ENCODE measurements around the gene MALRD1. TPM values are rescaled to one million over a fixed set of nuclear protein-coding genes. Genes with fewer than 3 reads are reported as not detected.

Gene MALRD1
- total RNA-seq, 2 experiments from 2014 or later: not detected

DNA sequence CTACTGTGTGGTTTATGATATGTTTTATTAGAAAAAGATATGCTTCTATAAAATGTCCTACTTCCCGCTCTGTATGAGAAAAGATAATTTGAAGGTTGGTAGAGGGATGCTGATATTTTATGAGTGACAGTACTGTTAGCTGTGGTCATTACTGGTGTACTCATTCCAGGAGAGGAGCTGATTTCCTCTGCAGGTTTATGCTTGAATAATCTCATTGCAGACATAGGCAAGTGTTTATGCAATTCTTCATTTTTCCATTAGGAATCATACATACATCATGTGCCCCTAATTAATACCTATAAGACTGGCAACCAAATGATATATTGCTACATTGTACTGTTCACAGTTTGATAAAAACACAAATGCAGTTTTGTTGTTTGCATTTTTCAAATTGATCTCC is 269.4 kb downstream of the MALRD1 start:
- DNase-seq (no peak), ATAC-seq (ENCODE audit: poor library complexity) (no peak)
- no peak for TF ChIP-seq CTCF (IDR thresholded peaks at IDR 0.05)
- Histone ChIP-seq H3K27ac (ENCODE audit: low read depth in 1 of 2, low read length in 2 of 2) (no peak overlapping the region), H3K4me3 (ENCODE audit: low read length) (no peak overlapping the region), H3K27me3 (ENCODE audit: control insufficient read depth in 1 of 2, insufficient read depth in 2 of 2, low read length in 2 of 2) (no peaks in the 10 kb centered on the region), H3K36me3 (ENCODE audit: insufficient read depth, low read length) (no peaks in the 10 kb centered on the region), H3K9me3 (ENCODE audit: control insufficient read depth in 1 of 2, insufficient read depth in 1 of 2, low read length in 2 of 2) (no peaks in the 10 kb centered on the region), H3K4me1 (ENCODE audit: insufficient read depth, low read length) (no peaks in the 10 kb centered on the region)
- H3K36me3 Mint-ChIP-seq (ENCODE audit: low read depth): no peaks in the 10 kb centered on the region
- ChIA-PET CTCF (no interaction called here), POLR2A (no interaction called here)
- H3K27me3 Mint-ChIP-seq: no peaks in the 10 kb centered on the region
- intact Hi-C loops (cut with DNase I, micrococcal nuclease): no loop called here
- H3K4me3 Mint-ChIP-seq: no peak overlapping the region
- H3K27ac Mint-ChIP-seq: no peak overlapping the region
- H3K9me3 Mint-ChIP-seq: no peaks in the 10 kb centered on the region
- H3K4me1 Mint-ChIP-seq (ENCODE audit: low read depth): no peaks in the 10 kb centered on the region

DNA sequence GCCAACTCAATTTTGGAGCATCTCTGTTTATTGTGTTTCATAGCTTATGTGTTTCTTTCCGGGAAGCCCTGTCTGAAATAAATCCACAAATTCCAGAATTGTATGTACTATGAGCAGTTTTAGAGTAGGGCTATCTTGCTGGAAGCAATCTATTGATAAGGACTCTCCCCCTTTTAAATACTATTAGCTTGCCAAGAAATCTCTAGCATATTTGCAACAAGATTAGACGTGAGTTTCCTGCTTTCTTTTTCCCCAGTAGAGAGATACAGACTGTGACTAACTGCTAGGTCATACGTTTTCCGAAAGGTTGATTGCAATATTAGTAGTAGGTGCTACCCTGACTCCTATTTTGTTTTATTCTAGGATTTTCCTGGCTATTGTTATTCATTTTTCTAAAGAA is 277.0 kb downstream of the MALRD1 start:
- no peaks in the 10 kb centered on the region for H3K36me3 ChIP-seq (ENCODE audit: insufficient read depth, low read length)
- no peak overlapping the region for H3K27ac ChIP-seq (ENCODE audit: low read depth in 1 of 2, low read length in 2 of 2)
- no peaks in the 10 kb centered on the region for H3K9me3 ChIP-seq (ENCODE audit: control insufficient read depth in 1 of 2, insufficient read depth in 1 of 2, low read length in 2 of 2)
- DNase-seq (no peak), ATAC-seq (ENCODE audit: poor library complexity) (no peak)
- TF ChIP-seq CTCF (IDR thresholded peaks at IDR 0.05): no peak
- intact Hi-C loops (cut with DNase I, micrococcal nuclease): no loop called here
- no peaks in the 10 kb centered on the region for H3K27me3 ChIP-seq (ENCODE audit: control insufficient read depth in 1 of 2, insufficient read depth in 2 of 2, low read length in 2 of 2)
- Mint-ChIP-seq H3K9me3 (peaks cover 2% of the 10 kb centered on the region), H3K36me3 (ENCODE audit: low read depth) (no peaks in the 10 kb centered on the region), H3K27me3 (no peaks in the 10 kb centered on the region), H3K4me3 (no peak overlapping the region), H3K4me1 (ENCODE audit: low read depth) (no peaks in the 10 kb centered on the region), H3K27ac (no peak overlapping the region)
- CTCF ChIA-PET: no interaction called here
- H3K4me3 ChIP-seq (ENCODE audit: low read length): no peak overlapping the region
- no peaks in the 10 kb centered on the region for H3K4me1 ChIP-seq (ENCODE audit: insufficient read depth, low read length)
- POLR2A ChIA-PET: no interaction called here

DNA sequence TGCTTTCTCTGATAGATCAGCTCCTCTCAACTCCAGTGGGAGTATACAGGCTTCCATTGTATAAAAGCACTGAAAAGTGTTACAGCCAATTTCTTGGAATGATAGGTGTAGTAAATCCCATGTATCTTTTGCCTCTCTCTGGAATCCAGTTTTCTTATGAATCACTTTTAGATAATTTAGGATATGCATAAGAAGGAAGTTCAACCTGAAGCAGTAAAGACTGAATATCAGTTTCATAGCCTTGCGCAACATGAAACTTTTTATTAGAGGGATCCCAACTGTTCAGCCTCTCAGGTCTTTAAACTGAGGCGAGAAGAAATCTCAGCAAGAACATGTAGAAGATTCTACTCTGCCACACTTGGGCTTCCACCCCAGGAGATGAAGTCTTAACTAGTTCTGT is 280.0 kb downstream of the MALRD1 start:
- CTCF ChIA-PET: no interaction called here
- intact Hi-C loops (cut with DNase I, micrococcal nuclease): no loop called here
- POLR2A ChIA-PET: no interaction called here
- H3K4me1 ChIP-seq (ENCODE audit: insufficient read depth, low read length): no peaks in the 10 kb centered on the region
- Mint-ChIP-seq H3K27me3 (no peaks in the 10 kb centered on the region), H3K36me3 (ENCODE audit: low read depth) (no peaks in the 10 kb centered on the region), H3K9me3 (peaks cover 2% of the 10 kb centered on the region), H3K4me3 (no peak overlapping the region), H3K4me1 (ENCODE audit: low read depth) (no peaks in the 10 kb centered on the region), H3K27ac (no peak overlapping the region)
- H3K9me3 ChIP-seq (ENCODE audit: control insufficient read depth in 1 of 2, insufficient read depth in 1 of 2, low read length in 2 of 2): peaks cover 0 to 3% of the 10 kb centered on the region in 2 experiments
- TF ChIP-seq CTCF (IDR thresholded peaks at IDR 0.05): no peak
- H3K27me3 ChIP-seq (ENCODE audit: control insufficient read depth in 1 of 2, insufficient read depth in 2 of 2, low read length in 2 of 2): no peaks in the 10 kb centered on the region
- DNase-seq: no peak
- ATAC-seq (ENCODE audit: poor library complexity): no peak
- no peaks in the 10 kb centered on the region for H3K36me3 ChIP-seq (ENCODE audit: insufficient read depth, low read length)
- no peak overlapping the region for H3K27ac ChIP-seq (ENCODE audit: low read depth in 1 of 2, low read length in 2 of 2)
- H3K4me3 ChIP-seq (ENCODE audit: low read length): no peak overlapping the region

Measured in CD4-positive, alpha-beta T cell (primary cell).